Left lung (tissue), 10 donors: ENCODE results near the gene NOTCH3. TPM values are rescaled to one million over a fixed set of nuclear protein-coding genes. Genes with fewer than 3 reads are reported as not detected.

Experiments
- ATAC-seq: fragments of 200-7000 bp; cut with Tn5 transposase; one replicate; pipeline ENCODE4 v1.9.1; 2020; ENCODE audit warnings: moderate library complexity
- DNase-seq, 4 donors: peaks; one replicate each; pipeline ENCODE4 v3.0.0-alpha.2; 2013 to 2020
- H3K27ac ChIP-seq, 2 donors: fragments of 200-600 bp; sonication (generic) in 1 of 2; one replicate each; pipeline versions ENCODE4 v1.5.0 to v1.8.0; 2020 to 2021
- H3K27me3 ChIP-seq, 2 donors: fragments of 200-600 bp; sonication (generic) in 1 of 2; one replicate each; pipeline versions ENCODE4 v1.5.0 to v1.8.0; 2020 to 2021
- H3K36me3 ChIP-seq, 2 donors: fragments of 200-600 bp; sonication (generic) in 1 of 2; one replicate each; pipeline versions ENCODE4 v1.5.0 to v1.8.0; 2020 to 2021
- H3K4me1 ChIP-seq, 2 donors: fragments of 200-600 bp; one replicate each; pipeline ENCODE4 v1.8.0; 2021
- H3K4me3 ChIP-seq, 2 donors: fragments of 200-600 bp; sonication (generic) in 1 of 2; one replicate each; pipeline versions ENCODE4 v1.5.0 to v1.8.0; 2020 to 2021; ENCODE audit warnings: mild to moderate bottlenecking in 1 of 2
- H3K9me3 ChIP-seq, 2 donors: fragments of 200-600 bp; sonication (generic) in 1 of 2; one replicate each; pipeline versions ENCODE4 v1.5.0 to v1.8.0; 2020 to 2021
- intact Hi-C, 2 donors: fragments of 100-400 bp; cut with DNase I; formaldehyde crosslinking; loops; one replicate each; pipeline versions ENCODE4 v1.11.2 to v1.14.2; 2022
- polyA plus RNA-seq, 6 donors: library from polyadenylated mRNA; unstranded; fragments of 120-200 nt; gene quantifications; one replicate each; pipeline ENCODE4 v1.2.1, GENCODE V29; 2013; ENCODE audit not compliant: insufficient read length in 6 of 6
- total RNA-seq, 2 donors: library from RNA; stranded (reverse); fragmentation: NEBNext Ultra II Directional; extraction: Animal tissue kit (Norgen Biotek cat#: 25700); gene quantifications; one replicate each; pipeline ENCODE4 v1.2.1, GENCODE V29; 2021
- TF ChIP-seq, protein P1 (sequence below), 2 donors: fragments of 200-600 bp; sonication (generic) in 1 of 2; IDR thresholded peaks; one replicate each; pipeline versions ENCODE4 v1.5.0 to v1.8.0; 2021; ENCODE audit warnings: antibody characterized with exemption in 2 of 2
- donor health status: DM: no; HTN: yes; CAD: no.
- donor health status: DM: no; HTN: no; CAD: no.

Gene NOTCH3
- total and polyA plus RNA-seq, 8 donors: 73.2 to 130 (median 107) TPM

DNA sequence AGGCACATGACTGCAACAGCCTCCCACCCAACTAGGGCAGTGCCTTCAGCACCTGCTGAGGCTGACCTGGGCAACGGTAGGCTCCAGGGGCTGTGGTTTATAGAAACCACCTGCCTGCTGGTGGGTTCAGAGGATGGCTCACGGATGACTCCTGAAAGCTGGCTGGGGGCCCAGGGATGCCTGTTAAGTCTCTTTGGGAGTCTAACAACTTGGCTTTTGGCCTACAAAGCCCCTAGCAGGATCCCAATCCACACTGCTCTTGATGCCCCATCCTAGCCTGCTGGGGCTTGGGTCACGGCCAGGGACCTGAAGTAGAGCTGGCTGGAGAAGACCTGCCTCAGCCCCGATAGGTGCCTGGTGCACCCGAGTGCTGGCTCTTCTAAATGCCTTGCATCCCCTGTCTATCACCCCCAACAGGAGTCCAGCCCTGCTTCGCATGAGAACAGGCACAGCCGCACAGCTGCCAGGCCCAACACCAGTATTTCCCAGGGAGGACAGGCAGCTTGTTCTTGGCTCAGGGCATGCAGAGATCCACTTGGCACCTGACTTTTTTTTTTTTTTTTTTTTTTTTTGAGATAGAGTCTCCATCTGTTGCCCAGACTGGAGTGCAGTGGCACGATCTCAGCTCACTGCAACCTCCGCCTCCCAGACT lies 40.6 kb upstream of the NOTCH3 start:
- Histone ChIP-seq H3K36me3 (peaks cover 0 to 97% of the 10 kb centered on the region in 2 donors), H3K4me3 (no peak overlapping the region), H3K27ac (no peak overlapping the region), H3K4me1 (no peaks in the 10 kb centered on the region), H3K27me3 (no peaks in the 10 kb centered on the region), H3K9me3 (no peaks in the 10 kb centered on the region)
- intact Hi-C loops: no loop called here
- TF ChIP-seq, protein P1, sequence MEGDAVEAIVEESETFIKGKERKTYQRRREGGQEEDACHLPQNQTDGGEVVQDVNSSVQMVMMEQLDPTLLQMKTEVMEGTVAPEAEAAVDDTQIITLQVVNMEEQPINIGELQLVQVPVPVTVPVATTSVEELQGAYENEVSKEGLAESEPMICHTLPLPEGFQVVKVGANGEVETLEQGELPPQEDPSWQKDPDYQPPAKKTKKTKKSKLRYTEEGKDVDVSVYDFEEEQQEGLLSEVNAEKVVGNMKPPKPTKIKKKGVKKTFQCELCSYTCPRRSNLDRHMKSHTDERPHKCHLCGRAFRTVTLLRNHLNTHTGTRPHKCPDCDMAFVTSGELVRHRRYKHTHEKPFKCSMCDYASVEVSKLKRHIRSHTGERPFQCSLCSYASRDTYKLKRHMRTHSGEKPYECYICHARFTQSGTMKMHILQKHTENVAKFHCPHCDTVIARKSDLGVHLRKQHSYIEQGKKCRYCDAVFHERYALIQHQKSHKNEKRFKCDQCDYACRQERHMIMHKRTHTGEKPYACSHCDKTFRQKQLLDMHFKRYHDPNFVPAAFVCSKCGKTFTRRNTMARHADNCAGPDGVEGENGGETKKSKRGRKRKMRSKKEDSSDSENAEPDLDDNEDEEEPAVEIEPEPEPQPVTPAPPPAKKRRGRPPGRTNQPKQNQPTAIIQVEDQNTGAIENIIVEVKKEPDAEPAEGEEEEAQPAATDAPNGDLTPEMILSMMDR (IDR thresholded peaks at IDR 0.05): no peak
- ATAC-seq (no peak), DNase-seq (no peak)

DNA sequence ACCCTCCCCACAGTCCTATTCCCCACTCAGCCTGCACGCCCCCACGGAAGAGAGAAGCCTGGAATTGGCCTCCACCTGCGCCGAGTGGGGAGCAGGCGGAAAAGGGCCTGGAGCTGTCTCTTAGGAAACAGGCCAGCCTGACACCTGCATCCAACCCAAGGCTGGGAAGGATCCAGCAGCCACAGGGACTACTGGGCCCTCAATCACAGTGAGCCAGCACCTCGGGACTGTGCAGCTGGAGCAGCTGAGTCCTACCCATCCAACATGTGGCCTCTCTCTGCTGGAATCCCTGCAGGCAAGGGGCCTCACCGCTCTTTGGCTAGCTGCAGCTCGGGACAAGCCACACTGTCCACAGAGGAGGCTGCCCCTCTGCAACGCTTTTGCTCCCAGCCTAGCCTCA lies 39.7 kb upstream of the NOTCH3 start:
- Histone ChIP-seq H3K36me3 (peaks cover 0 to 97% of the 10 kb centered on the region in 2 donors), H3K4me3 (no peak overlapping the region), H3K27ac (no peak overlapping the region), H3K4me1 (peaks cover 0 to 5% of the 10 kb centered on the region in 2 donors), H3K9me3 (no peaks in the 10 kb centered on the region), H3K27me3 (no peaks in the 10 kb centered on the region)
- intact Hi-C loops: no loop called here
- TF ChIP-seq, protein P1 (IDR thresholded peaks at IDR 0.05): no peak
- DNase-seq (no peak), ATAC-seq (no peak)

DNA sequence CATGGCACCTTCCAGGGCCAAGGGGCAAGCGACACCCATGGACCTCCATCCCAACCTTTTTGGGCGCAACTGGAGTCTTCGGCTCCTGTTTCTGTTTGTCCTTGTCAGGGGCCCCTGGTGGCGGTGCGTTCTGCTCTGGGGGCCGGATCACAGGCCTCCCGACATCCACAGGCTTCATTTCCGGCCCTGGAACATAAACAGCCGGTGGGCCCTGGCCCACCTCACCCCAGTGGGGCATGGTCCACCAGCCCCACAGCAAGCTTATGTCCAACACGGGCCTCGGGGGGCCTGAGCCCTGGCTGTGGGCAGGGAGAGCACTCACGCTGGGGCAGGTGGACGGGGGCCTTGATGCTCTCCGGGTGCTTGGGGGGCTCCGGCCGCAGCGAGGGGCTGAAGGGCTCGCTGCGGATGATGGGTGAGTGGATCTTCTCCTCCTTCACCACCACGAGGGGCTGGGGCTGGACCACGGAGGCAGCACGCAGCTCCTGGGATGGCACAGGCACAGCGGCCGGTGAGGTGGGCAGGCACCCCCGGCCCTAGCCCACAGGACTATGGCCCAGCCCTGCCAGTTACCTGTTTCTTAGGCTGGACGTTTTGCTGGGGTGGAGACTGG lies 38.6 kb upstream of the NOTCH3 start:
- DNase-seq (no peak), ATAC-seq (no peak)
- TF ChIP-seq, protein P1 (IDR thresholded peaks at IDR 0.05): no peak
- peaks cover 0 to 88% of the 10 kb centered on the region in 2 donors for H3K36me3 ChIP-seq
- H3K9me3 ChIP-seq: no peaks in the 10 kb centered on the region
- H3K27me3 ChIP-seq: no peaks in the 10 kb centered on the region
- peaks cover 0 to 6% of the 10 kb centered on the region in 2 donors for H3K4me1 ChIP-seq
- intact Hi-C loops: no loop called here
- H3K4me3 ChIP-seq: no peak overlapping the region
- no peak overlapping the region for H3K27ac ChIP-seq

DNA sequence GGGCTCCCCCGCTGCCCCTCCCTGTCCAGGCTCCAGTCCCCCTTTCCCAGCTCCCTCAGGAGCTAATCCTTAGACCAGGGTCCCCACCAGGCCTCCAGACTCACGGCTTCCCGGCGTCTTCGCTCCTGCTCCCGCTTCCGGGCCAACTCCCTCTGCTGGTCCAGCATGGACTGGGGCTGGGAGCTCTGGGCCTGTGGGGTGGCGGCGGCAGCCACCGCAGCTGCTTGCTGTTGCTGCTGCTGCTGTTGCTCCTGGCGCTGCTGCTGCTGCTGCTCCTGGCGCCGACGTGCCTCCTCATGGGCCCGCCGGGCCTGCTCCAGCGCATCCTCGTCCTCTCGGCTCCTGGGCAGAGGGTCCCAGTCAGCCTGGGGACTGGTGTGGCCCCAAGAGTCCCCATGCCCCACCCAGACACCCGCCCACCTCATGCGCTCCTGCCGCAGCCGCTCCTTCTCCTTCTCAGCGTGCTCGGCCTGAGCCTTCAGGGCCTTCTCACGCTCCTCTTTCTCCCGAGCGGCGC lies 37.9 kb upstream of the NOTCH3 start:
- no peak for ATAC-seq
- DNase-seq: no peak
- Histone ChIP-seq H3K36me3 (peaks cover 0 to 81% of the 10 kb centered on the region in 2 donors), H3K4me1 (peaks cover 0 to 14% of the 10 kb centered on the region in 2 donors), H3K4me3 (no peak overlapping the region), H3K27ac (no peak overlapping the region), H3K9me3 (no peaks in the 10 kb centered on the region), H3K27me3 (peaks cover 0 to 4% of the 10 kb centered on the region in 2 donors)
- intact Hi-C loops: no loop called here
- TF ChIP-seq, protein P1 (IDR thresholded peaks at IDR 0.05): no peak
